A375 (cell line): Measurements from ENCODE around the gene MAGEA8. TPM values are rescaled to one million over a fixed set of nuclear protein-coding genes. Genes with fewer than 3 reads are reported as not detected.

ENCODE experiments used
- total RNA-seq: library from RNA; depleted of rRNA; stranded (reverse); fragments of >200 nt; shearing (Covaris generic); gene quantifications from 2 replicates; pipeline ENCODE4 v1.2.3, GENCODE V29; 2014; rRNA removed

MAGEA8 gene, protein sequence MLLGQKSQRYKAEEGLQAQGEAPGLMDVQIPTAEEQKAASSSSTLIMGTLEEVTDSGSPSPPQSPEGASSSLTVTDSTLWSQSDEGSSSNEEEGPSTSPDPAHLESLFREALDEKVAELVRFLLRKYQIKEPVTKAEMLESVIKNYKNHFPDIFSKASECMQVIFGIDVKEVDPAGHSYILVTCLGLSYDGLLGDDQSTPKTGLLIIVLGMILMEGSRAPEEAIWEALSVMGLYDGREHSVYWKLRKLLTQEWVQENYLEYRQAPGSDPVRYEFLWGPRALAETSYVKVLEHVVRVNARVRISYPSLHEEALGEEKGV
- not detected in 2 replicates for total RNA-seq

DNA sequence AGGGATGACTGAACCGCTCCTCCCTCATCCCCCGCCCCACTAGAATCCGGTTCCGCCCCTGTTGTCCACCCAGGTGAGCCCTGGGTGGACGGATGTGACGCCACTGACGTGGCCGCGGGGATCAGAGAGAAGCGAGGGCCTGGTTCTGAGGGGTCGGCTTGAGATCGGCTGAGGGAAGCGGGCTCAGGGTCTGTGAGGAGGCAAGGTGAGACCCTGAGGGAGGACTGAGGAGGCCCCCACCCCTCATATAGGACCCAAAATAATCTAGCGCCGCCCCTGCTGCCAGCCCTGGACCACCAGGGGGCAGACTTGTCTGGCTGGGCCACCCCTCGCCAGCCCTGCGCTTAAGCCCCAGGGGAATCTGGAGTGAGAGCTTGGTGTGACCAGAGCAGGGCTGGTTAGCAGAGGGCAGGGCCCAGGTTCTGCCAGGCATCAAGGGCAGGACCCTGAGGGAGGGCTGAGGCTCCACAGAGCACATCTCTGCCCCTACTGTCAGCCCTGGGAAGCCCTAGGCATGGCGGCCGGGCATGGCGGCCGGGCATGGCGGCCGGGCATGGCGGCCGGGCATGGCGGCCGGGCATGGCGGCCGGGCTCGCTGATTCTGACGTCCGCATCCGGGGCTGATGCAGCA is at the start of gene MAGEA8:
Gene MAGEA8 (plus strand): TSS at position 103 of the 631 bp plus-strand sequence. CDS start 3,090 bp downstream, outside the sequence.

DNA sequence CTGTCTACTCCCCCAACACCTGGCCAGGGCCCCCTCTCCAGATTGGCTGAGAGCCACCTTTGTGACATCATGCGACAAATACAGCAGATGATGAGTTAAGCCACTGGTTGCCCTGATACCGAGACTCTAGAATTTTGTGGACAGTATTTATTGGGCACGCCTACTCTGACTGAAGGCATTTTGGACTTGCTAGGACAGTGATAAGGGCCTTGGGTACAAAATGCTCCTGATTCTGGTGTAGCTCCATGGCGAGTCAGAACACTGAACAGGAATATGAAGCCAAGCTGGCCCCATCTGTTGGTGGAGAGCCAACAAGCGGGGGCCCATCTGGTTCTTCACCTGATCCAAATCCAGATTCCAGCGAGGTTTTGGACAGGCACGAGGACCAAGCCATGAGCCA is 48.4 kb downstream of the MAGEA8 start, which contains the start of gene HSFX4:
Gene HSFX4 (plus strand): TSS at position 174 of the 400 bp plus-strand sequence. CDS start 72 bp downstream, at position 246.

Other genes with a start within 250 kb of the MAGEA8 start
- gene TMEM185A, start 249.4 kb upstream of the MAGEA8 start, total RNA-seq, result 6.5 and 8.3 TPM in 2 replicates
- gene MAGEA11, start 169.1 kb upstream of the MAGEA8 start, total RNA-seq, result 34.9 and 38.3 TPM in 2 replicates
- gene HSFX1, start 107.1 kb upstream of the MAGEA8 start, total RNA-seq, result 0.11 and 0.29 TPM in 2 replicates
- not detected in 2 replicates for gene MAGEA9, start 99.3 kb upstream of the MAGEA8 start, total RNA-seq
- not detected in 2 replicates for gene HSFX4, start 48.4 kb downstream of the MAGEA8 start, total RNA-seq
- gene EOLA2, start 57.3 kb downstream of the MAGEA8 start, total RNA-seq, result 23.9 and 35.2 TPM in 2 replicates